ENCODE data around the gene CD74. TPM values are rescaled to one million over a fixed set of nuclear protein-coding genes. Genes with fewer than 3 reads are reported as not detected.
A peak's percentile ranks its signal among the peaks of the same experiment; 100 is the strongest.

The CD74 gene
- total and polyA plus RNA-seq, 2 of the 13 experiments (the other 11 are each of a cell fraction or from before 2014, with no cell fraction given): 34.1 to 84.4 TPM

DNA sequence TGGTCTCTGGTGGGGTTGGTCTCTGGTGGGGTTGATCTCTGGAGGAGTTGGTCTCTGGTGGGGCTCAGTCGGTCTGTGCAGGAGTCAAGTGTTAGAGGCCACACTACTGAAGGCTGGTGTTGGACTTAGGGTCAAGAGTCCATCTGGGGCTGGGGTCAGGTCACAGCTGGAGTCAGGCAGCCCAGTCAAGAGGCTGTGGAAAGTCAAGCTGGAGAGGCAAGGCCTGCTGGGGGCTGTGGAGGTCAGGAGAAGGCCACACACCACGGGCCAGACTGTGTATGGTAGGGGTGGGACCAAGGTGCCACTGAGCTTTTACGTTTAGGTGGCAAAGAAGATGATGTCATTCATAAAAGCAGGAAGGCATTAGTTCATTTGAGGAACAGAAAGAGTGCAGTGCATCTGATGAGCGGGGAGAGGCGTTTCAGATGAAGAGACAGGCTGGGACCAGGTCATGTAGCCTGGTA lies 16.7 kb upstream of the CD74 start (continued):
- TF ChIP-seq, protein P1, sequence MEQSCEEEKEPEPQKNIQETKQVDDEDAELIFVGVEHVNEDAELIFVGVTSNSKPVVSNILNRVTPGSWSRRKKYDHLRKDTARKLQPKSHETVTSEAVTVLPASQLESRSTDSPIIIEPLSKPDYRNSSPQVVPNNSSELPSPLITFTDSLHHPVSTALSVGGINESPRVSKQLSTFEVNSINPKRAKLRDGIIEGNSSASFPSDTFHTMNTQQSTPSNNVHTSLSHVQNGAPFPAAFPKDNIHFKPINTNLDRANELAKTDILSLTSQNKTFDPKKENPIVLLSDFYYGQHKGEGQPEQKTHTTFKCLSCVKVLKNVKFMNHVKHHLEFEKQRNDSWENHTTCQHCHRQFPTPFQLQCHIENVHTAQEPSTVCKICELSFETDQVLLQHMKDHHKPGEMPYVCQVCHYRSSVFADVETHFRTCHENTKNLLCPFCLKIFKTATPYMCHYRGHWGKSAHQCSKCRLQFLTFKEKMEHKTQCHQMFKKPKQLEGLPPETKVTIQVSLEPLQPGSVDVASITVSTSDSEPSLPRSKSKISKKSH (CRISPR knock-in tag; IDR thresholded peaks at IDR 0.05; ENCODE audit: borderline replicate concordance): no peak
- TF ChIP-seq YEATS2 (CRISPR knock-in tag; IDR thresholded peaks at IDR 0.05; ENCODE audit: borderline replicate concordance): no peak
- no peak for TF ChIP-seq ZMAT3 (CRISPR knock-in tag; conservative IDR thresholded peaks at IDR 0.05)
- no peak for TF ChIP-seq NFIC (IDR thresholded peaks at IDR 0.05; ENCODE audit: low read length)
- no peak for TF ChIP-seq ZNF318 (CRISPR knock-in tag; IDR thresholded peaks at IDR 0.05)
- TF ChIP-seq ZNF12 (CRISPR knock-in tag; IDR thresholded peaks at IDR 0.05): no peak
- no peak for TF ChIP-seq ZNF235 (CRISPR knock-in tag; IDR thresholded peaks at IDR 0.05; ENCODE audit: borderline replicate concordance)
- TF ChIP-seq NR2F2 (IDR thresholded peaks at IDR 0.05; ENCODE audit: borderline replicate concordance, low read depth): peak; percentile 82
- no peak for TF ChIP-seq ZNF766 (CRISPR knock-in tag; IDR thresholded peaks at IDR 0.05; ENCODE audit: borderline replicate concordance)
- no peak for TF ChIP-seq ZNF780A (CRISPR knock-in tag; IDR thresholded peaks at IDR 0.05)
- no peak for TF ChIP-seq ZSCAN22 (CRISPR knock-in tag; IDR thresholded peaks at IDR 0.05)
- peak; percentile 64; the same call in 1 of the 2 replicates for TF ChIP-seq ZNF770 (CRISPR knock-in tag; IDR thresholded peaks at IDR 0.05)
- no peak for TF ChIP-seq ZNF234 (CRISPR knock-in tag; conservative IDR thresholded peaks at IDR 0.05)
- no peak for TF ChIP-seq FOXO1 (CRISPR knock-in tag; IDR thresholded peaks at IDR 0.05)
- TF ChIP-seq ZNF207 (IDR thresholded peaks at IDR 0.05; ENCODE audit: borderline replicate concordance): no peak
- TF ChIP-seq MTA1 (CRISPR knock-in tag; IDR thresholded peaks at IDR 0.05; ENCODE audit: borderline replicate concordance): peak; percentile 83; the same call in 1 of the 2 replicates
- no peak for TF ChIP-seq CHD2 (IDR thresholded peaks at IDR 0.05; ENCODE audit: low read depth, low read length)

All from HepG2 (cell line).